Raji (cell line): ENCODE data around the gene LCE7A.

Experiments
- POLR2A ChIP-seq: IDR thresholded peaks from 2 replicates; pipeline ENCODE4 v1.6.1; 2011; ENCODE audit warnings: low read depth, low read length, control low read depth; ENCODE audit not compliant: insufficient read depth

The LCE7A gene, protein sequence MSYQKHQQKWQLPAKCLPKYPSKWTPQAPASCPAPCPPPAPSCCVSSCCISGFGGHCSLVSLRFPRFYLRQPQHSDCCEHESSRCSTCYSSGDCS

DNA sequence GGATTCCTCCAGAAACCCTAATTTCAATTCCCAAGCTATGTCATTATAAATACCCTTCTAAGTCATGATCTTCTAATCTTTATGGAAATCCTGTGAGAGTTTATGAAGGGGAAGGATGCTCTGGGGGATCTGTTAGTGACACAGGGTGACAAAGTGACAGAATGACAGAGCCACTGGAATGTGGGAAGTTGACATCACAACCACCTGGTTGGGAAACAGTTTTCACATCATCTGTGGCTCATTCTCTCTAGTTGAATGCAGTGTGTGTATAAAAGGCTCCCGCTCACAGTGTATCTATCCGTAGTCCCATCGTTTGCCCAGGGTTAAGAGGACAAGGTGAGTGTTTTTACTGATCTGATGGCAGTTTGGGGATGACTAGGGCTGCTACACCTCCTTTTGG lies at the start of gene LCE7A:
LCE7A (plus strand) TSS at position 301 of the 400 bp plus-strand sequence. CDS start 702 bp downstream, outside the sequence.
- TF ChIP-seq POLR2A, result no peak

DNA sequence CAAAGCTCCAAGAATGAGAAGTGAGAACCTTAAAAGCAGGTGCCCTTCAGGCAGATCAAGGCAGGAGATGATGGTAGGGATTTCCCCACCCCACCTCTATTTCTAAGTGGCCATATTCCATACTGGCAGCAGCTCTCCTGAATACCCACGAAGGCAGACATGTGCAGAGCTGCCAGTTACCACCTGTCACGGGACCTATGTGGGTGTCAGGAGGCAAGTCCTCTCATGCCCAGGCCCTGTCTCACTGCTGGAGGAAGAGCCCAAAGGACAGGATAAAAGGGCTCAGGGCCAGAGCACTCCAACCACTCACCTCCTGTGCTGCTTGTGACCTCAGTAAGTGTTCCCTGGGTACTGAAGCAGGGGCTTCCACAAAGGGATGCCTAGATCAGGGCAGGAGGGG lies 48.7 kb upstream of the LCE7A start:
- no peak for TF ChIP-seq POLR2A

DNA sequence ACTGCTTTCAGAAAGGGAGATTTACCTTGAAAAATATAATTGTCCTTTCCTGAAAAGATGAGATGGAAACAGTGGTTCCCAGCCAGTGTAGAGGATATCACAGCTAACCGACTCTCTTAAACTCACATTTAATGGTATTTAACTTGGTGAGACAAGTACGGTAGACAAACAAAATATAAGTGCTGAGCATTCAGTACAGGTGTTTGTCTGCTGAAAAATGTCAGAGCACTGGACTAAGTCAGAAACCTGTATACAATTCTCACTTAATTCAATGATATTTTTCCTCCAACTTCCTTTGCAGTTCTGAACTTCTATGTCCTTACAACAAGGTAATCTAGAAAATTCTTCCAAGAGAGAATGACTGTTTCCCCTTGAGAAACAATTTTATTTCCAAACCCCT lies 48.1 kb upstream of the LCE7A start, which contains the start of gene LCE1B:
LCE1B (plus strand) TSS at position 301 of the 400 bp plus-strand sequence. CDS start 476 bp downstream, outside the sequence.
- TF ChIP-seq POLR2A, result no peak

DNA sequence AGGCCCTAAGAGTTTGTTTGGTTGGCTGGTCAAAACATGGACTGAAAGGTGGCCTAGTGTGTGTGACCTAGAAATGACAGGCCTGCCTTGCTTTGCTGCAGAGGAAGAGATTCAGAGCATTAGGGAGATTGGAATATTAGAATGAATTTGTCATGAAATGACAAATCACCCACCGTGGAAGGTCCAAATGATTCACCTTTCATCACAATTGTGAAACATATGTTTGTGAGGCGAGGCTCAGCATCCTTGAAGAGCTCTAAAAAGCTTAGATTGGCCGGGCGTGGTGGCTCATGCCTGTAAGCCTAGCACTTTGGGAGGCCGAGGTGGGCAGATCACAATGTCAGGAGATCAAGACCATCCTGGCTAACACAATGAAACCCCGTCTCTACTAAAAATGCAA lies 42.5 kb upstream of the LCE7A start:
- TF ChIP-seq POLR2A, result no peak

DNA sequence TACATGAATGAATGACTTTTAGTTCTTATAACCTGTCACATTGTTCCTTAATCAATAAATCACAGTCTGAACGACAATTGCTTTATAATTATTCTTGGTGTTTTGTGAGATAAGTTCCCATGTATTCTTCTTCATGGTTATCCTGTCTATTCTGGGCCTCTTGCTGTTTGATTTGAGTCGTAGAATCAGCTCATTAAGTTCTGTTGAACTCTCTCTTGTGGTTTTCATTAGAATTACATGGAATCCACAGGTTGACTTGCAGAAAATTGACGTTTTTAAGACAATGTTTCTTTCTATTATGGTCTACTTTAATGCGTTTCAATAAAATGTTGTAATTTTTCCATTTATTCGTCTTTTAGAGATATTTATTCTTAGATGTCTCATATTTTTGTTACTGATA lies 36.5 kb upstream of the LCE7A start:
- no peak for TF ChIP-seq POLR2A

DNA sequence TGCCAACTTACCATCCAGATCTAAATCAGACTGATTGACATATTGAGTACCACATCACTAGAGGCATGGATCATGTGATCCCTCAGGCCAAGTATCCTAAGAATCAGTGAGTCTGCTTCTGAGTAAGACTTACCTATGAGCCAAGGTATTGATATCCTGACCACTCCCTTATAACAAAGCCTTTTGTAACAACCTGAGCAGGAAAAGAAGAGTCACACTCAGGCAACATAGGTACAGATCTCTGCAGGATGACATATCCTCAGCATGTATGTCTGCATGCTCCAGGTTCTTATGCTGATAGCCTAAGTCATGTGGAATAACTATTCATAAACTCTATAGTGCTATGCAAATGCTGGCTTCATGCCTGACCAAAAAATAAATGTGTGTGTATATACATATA lies 34.8 kb upstream of the LCE7A start:
- no peak for TF ChIP-seq POLR2A

DNA sequence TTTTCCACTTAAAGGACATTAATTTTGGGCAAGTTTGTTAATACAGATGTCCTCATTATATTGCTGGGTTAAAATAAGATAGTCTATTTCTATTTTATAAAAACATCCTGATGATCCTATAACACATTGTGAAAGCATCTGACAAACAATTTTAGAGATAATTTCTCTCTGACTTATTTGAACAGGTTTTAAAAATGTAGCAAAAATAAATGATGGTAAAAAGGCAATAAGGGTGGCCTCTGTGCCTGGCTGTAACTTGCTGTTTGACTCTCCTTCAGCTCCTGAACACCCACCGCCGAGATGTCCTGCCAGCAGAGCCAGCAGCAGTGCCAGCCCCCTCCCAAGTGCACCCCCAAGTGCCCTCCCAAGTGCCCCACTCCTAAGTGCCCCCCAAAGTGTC lies 32.6 kb upstream of the LCE7A start, which contains the start of gene LCE1A:
LCE1A (plus strand) TSS at position 301 of the 400 bp plus-strand sequence; CDS start at position 301, 0 bp downstream.
- TF ChIP-seq POLR2A, result no peak

DNA sequence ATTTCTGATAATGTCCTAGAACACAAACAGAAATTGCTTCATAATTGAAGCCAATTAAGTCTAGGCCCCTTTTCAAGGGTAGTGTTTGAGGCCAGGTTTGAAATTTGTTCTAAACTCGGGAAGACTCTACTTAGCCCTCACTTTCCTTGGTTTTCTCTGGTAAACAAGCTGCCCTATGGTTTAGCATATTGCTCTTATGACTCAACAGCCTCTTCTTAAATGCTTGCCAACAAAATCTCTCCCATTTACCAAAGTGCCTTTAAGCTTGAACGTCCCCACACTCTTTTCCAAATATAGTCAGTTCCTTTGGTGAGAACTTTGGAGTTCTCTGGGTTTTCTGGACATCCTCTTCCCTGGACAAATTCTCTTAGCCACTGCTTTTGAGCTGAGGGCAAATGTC lies 22.9 kb upstream of the LCE7A start:
- TF ChIP-seq POLR2A, result no peak

DNA sequence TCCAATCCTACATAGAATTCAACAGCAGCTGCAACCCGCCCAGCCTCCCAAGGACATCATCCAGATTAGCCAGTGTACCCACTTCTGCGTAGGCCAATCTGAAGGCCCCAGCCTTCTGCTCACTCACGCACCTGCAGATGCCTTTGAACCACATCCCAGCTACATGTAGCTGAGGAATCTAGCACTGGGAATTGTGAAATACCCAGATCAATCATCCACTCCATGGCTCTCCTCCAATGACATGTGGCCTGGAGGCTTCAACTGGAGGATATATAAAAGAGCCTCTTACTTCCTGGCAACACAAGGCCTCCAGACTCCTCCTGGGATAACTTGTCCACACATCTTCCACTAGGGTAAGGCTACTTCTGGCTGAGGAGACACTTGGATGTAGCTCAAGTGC lies 17.2 kb upstream of the LCE7A start, which contains the start of gene LCE6A:
LCE6A (plus strand) TSS at position 301 of the 400 bp plus-strand sequence. CDS start 665 bp downstream, outside the sequence.
- TF ChIP-seq POLR2A, result no peak

DNA sequence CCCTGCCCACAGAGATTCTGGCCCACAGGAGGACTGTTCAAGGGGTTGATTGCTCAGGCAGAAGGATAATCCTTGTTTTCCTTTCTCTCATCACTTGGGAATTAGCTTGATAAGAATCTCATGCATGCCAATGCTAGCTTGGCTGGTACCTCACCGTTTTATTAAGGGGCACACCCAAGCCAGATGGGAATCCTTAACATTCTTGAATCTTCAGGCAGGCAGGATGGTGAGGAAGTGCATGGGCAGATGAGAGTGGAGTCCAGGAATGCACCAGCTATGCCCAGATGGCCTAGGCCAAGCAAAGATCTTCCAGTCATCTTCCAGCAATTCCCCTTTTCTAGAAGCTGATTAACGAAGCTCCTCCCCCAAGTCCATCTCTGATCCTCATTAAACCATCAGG lies 4.1 kb upstream of the LCE7A start:
- TF ChIP-seq POLR2A, result no peak

DNA sequence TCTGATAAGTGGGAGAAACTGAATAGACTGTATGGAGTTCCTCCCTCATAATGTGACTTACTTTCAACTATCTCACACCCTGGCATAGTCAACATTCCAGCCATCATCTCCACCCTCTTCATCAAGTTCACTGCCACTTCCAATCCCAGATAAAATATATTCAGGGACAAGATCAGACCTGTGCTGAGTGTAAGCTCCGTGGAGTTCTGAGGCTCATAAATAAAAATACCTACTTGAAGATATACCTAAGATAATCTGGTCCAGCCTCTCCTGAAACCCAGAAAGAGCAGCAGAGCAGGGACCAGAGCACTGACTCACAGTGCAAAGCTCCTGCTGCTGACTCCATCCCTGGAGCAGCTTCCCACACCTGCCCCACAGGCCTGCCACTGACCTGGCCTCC lies 1.7 kb upstream of the LCE7A start:
- no peak for TF ChIP-seq POLR2A

DNA sequence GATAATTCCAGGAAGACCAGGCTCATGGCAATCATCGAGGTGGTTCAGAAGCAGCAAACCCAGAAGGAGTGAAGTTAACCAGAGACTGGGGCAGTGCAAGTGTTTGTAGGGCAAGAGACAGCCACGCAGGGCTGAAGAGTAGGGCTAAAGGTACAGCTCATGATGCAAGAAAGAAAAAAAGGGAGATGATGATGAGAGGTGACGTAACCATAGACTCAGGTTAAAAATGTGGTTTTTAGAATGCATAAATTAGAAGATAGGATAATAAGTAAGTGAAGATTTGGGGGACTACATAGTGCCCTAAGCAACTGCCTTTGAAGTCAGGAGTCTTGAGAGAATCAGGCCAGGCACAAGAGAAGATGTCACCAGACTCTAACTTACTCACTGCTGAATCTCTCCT lies 333 bp downstream of the LCE7A start:
- TF ChIP-seq POLR2A, result no peak

DNA sequence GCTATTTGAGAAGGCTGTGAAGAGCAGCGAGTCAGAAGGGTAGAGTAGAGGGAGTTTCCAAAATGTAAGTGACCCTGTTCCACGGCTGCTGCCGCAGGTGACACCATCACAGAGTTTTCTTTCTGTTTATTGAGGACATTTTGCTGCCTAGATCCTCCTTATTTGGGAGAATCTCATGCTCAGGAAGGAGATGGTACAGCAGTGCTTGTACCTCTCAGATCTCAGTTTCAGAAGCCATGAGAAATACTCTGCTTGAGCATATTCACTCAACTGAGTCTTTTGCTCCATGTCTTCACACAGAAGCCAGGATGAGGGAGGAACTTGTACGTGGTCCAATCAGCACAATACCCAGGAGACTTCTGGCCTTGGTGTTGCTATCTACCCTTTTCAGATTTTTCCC lies 1.6 kb downstream of the LCE7A start:
- no peak for TF ChIP-seq POLR2A

DNA sequence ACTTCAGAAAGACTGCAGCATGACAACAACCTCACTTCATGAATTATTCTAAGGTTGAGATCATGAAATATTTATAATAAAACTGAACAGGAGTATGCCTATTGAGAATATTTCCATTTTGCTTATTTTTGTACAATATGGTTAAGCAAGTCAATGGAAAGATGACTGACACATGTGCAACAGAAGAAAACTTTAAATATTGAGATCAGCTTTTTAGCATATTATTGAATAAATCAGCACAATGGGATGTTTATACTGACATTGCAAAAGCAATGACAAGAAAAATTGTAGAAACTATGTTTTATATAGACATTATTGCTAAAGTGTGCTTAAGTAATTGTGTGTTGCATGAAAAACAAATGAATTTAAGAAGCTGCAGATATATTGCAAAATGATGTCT lies 4.6 kb downstream of the LCE7A start:
- no peak for TF ChIP-seq POLR2A

DNA sequence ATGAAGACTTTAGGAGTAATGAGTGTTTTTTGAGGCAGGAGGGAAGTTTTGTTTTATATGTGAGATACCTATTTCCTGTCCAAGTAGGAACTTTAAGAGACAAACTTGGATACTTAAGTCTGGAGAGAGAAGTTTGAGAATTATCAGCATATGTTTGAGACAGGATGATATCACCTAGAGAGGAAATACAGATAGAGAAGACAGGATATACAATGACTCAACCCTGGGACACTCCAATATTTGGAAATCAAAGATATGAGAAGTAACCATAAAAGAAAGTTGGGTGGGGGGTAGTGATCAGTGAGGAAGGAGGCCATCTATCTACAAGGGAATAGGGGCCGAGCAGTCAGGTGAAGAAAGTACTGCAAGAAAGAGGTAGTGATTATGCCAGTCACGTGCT lies 6.5 kb downstream of the LCE7A start:
- TF ChIP-seq POLR2A, result no peak

DNA sequence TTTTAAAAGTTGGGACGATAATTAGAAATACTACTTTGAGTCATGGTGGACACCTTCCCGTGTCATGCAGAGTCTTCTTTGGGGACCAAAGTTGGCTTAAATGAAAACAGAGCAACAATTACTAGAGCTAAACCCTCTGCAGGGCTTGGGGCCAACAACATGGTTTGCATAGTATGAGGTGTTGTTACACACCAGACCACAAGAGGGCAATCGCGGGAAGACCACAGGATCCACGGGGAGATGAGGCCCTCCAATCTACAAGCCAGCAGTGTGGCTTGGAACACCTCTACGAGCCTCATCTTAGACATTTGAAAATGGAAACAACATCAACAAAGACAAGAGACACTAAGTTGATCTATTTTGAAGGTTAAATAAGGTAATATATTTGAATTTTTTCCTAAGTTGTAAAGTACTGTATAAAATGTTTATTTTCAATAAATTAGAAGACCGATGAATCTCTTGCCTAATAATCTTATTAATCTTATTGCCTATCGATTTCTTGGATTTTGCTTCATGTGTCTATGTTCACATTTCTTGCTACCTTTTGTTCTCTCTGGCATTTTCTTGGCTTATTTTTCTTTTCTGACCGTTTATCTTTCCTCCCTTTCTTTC lies 10.1 kb downstream of the LCE7A start:
- no peak for TF ChIP-seq POLR2A

DNA sequence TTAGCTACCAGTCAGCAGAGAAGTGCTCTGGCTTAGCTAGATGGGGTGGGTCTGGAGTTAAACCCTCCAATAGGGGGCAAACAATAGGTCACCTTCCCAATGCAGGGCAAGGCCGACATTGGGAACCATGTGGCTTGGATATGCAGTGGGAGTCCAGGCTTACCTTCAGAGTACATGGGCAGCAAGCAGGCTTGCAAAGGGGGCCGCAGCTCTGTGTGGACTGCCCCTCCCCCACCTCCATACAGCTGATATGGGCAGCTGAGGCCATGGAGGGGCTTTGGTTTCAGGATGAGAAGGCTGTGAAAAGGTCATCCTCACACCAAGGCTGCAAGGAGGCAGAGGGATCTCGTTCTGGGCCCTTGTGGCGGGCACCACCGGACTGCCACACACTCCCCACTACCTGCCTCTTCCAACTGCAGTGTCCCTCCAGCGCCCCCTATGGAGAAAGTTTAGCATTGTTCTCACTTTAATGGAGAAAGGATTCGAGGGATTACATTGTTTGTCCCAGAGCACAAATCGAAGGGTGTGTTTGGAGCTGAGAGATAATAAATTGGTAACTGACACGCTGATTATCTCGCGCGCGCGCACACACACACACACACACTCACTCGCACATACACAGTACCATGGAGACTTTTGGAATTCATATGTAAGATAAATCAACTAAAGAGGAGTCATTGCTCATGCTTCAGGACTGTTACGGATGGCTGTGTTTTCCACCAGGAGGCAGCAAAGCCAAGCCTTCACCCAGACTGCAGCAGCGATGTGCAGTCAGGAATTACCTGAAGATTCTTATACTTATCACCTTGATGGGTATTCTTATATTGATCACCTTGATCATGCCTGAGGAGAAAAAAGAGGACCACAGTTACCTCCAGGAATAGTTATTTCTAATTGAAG lies 11.3 kb downstream of the LCE7A start:
- TF ChIP-seq POLR2A, result no peak

DNA sequence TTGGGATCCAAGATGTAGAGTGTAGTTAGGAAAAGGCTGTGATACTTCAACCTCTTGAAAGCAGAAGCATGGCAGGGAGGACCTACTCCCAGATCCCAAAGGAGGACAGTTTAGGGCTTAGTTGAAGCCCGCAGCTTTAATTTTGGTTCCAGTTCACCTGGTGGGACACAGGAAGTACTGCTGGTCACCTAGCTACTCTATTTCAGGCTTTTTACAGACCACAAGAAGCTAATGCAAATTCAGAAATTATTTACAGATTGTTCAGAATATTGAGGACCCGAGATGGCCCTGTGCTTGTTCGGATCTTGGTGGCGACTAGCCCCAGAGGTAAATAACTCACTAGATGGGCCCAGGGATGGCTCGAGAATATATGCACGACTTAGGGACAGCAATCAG lies 11.9 kb downstream of the LCE7A start:
- TF ChIP-seq POLR2A, result no peak
